WI38 (cell line): ENCODE data around the gene KLHL29.

Experiments used
- H3K4me3 ChIP-seq: 2 replicates; pipeline ENCODE4 v1.5.1; 2011; ENCODE audit warnings: low read depth, mild to moderate bottlenecking, control low read depth, low read length
- TF ChIP-seq, protein P1 (sequence below): IDR thresholded peaks from 2 replicates; pipeline ENCODE4 v1.5.1; 2012; ENCODE audit warnings: low read depth, mild to moderate bottlenecking, control low read depth, low read length

The KLHL29 gene

DNA sequence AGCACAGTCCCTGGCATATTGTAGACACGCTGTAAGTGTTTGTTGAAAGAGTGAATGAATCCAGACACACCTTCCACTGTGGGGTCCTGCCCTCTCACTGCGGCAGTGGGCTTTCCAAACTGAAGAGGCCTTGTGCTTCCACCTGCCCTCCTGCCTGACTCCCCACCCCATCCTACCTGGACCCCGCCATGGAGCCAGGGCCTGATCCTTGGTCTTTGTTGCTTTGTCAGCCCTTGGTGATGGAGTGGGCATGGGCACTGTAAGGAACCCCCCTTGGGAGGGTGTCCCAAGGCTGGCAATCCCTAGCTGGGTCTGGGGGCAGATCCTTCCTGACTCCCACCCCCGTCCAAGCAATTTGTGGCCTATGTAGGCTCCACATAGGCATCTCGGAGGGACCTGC lies 33.1 kb downstream of the KLHL29 start:
- no peak overlapping the region for H3K4me3 ChIP-seq
- TF ChIP-seq, protein P1, sequence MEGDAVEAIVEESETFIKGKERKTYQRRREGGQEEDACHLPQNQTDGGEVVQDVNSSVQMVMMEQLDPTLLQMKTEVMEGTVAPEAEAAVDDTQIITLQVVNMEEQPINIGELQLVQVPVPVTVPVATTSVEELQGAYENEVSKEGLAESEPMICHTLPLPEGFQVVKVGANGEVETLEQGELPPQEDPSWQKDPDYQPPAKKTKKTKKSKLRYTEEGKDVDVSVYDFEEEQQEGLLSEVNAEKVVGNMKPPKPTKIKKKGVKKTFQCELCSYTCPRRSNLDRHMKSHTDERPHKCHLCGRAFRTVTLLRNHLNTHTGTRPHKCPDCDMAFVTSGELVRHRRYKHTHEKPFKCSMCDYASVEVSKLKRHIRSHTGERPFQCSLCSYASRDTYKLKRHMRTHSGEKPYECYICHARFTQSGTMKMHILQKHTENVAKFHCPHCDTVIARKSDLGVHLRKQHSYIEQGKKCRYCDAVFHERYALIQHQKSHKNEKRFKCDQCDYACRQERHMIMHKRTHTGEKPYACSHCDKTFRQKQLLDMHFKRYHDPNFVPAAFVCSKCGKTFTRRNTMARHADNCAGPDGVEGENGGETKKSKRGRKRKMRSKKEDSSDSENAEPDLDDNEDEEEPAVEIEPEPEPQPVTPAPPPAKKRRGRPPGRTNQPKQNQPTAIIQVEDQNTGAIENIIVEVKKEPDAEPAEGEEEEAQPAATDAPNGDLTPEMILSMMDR: no peak

DNA sequence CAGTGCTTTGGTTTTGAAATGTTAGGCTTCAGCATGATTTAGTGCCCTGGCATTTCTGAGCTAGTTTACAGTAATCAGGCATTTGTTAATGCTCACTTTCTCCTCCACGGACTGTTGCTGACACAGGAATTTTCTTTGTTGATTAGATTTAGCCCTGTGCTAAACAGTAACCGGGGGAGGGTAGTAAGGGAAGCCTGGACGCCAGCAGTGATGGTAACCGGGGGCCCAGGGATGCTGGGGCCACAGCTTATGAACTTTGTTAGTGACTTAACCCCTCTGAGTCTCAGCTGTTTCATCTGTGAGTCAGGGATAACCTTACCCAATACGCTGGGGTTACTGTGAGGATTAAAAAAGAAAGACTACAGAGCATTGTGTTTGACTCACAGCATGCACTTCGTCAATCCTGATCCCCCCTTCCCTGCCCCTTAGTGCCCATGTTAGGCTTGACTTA lies 33.5 kb downstream of the KLHL29 start:
- H3K4me3 ChIP-seq: no peak overlapping the region
- TF ChIP-seq, protein P1: no peak

DNA sequence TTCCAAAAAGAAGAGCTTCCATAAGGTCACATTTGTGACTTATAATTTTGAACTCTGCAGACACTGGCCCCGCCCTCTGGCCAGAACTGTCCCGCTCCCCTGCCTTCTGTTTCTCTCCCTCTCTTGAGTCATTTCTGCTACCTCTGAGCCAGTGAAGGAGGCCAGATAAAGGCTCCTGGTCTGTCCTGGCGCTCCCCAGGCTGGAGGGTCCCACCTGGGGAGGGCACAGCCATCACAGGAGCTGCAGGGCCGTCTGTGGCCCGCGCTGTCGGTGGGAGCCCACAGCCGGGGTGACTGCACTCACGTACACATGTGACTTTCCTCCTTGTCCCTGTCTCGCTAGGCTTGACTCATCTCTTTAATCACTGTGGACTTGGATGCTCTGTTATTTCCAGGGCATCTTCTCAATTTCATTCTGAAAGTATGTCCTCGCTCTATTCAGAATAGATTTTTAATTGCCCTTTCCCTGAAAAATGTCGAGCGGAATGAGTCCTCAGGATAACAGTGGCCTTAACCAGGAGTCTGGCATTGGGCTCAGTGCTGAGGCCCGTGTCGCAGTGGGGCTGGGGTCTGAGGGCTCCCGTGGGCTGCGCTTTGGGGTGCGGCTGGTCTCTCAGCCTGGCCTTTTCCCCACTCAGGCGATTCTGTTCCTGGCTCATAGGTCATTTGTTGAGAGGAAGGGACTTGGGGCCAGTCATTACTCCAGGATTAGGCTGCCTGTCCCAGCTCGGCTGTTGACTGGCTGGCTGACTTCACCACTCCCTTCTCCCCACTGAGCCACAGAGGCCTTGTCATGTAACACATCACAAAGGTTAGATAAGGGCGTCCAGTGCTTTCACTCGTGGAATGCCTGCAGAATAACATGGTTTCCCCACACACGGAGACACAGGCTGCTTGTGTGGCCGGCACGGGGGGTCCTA lies 34.5 kb downstream of the KLHL29 start:
- TF ChIP-seq, protein P1: no peak
- no peak overlapping the region for H3K4me3 ChIP-seq

DNA sequence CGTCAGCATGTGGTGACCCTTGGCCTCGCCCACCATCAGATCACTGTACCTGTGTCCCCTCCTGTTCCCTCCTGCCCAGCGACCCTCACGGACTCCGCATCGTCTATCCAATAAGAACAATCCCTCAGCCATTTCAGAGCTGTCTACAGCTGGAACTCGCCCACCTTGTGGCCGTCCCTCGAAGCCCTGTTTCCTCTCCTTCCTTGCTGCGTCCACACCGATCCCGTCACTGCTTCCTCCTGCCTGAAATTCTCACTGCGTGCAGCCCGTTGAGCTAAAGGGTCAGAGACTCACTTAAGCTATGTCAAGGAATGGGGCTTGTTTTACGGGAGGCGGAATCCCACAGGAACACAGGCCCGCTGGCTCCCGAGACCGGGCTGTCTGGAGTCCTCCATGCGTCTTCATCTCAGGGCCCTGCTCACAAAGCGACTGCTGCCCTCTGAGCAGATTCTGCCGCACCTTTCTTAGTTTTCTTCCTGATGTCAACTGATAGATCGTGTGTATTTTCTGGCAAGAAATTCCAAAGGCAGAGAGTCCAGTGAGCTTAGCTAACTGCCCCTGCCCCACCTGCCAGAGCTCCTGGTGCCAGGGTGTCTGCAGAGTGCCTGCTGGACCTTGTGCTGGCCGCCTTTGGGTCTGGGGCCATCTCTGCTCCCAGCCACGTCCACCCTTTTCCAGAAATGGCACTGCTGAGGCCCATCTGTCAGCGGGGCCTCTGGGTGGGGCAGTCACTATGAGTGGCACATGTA lies 35.3 kb downstream of the KLHL29 start:
- TF ChIP-seq, protein P1: no peak

DNA sequence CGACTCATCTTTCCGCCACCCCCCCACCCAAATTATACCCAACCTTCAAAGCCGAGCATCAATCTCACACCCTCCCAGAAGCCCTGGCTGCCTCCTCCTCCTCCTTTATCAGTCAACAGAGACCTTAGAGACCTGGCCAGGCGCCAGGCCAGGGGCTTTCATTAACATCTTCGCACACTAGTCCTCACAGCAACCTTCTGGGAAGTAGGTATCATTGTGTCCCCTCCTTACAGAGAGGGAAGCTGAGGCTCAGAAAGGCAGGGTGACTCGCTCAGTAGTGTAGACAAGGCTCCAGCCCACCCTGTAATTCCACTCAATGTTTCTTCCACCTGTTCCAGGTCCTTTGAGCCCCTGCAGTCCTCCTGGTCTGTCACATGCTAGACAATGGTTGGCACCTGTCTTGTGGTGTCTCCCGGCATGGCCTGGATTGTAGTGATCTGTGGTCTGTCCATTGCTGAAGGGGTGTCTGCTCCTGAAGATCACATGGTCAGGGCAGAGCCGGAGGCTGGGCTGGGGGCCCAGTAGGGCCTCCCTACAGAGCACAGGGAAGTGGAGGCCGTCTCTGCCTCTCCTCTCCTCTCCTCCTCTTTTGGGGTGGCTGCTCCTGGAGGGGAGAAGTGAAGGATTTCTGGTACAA lies 36.0 kb downstream of the KLHL29 start:
- no peak overlapping the region for H3K4me3 ChIP-seq
- TF ChIP-seq, protein P1: no peak

More for the DNA sequence above, 35.3 kb downstream of the KLHL29 start:
- H3K4me3 ChIP-seq: no peak overlapping the region

DNA sequence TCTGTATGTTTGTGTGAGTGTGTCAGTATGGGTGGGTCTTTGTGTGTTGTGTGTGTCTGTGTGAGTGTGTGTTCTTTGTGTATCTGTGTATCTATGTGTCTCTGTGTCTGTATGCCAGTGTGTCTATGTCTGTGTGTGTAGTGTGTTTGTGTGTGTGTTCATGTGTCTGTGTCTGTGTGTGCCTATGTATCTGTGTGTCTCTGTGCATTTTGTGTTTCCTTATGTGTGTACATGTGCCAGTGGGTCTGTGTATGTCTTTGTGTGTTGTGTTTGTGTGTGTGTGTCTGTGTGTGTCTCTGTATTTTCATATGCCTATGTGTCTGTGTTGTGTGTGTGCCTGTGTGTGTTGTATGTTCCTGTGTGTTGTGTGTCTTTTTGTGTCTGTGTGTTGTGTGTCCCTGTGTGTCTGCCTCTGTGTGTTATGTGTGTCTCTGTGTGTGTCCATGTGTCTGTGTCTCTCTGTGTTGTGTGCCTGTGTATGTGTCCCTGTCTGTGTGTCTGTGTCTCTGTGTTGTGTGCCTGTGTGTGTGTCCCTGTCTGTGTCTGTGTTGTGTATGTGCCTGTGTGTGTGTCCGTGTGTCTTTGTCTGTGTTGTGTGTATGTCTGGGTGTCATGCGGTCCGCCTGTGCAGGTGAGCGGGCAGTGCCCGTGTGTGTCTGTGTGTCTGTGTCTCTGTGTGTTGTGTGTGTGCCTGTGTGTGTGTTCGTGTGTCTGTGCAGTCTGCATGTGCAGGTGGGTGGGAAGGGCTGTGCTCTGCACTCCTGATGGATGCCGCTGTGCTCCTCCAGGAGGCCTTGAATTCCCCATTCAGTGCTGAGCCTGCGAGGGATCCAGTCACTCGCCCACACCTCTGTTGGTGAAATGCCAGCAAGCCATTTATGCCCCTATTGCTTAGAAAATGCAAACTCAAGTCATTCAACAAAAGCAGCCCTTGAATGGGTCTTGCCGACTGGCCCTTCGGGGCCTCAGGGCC lies 37.4 kb downstream of the KLHL29 start:
- TF ChIP-seq, protein P1: no peak
- no peak overlapping the region for H3K4me3 ChIP-seq
